SK-N-SH treated with all-trans-retinoic acid at 6 μM for 48 hours (cell line): ENCODE data around the gene MAB21L3.

Experiments
- ARNTL ChIP-seq: fragments of 450-650 bp; formaldehyde crosslinking; IDR thresholded peaks from 2 replicates; pipeline ENCODE4 v1.5.0; 2020; ENCODE audit warnings: low read depth, mild to moderate bottlenecking, moderate library complexity, borderline replicate concordance
- CREB5 ChIP-seq: fragments of 250-450 bp; sonication (Bioruptor Pico); IDR thresholded peaks from 2 replicates; pipeline ENCODE4 v1.5.1; 2020; ENCODE audit warnings: low read depth, mild to moderate bottlenecking, moderate library complexity
- CSDC2 ChIP-seq: fragments of 250-450 bp; sonication (Bioruptor Pico); IDR thresholded peaks from 2 replicates; pipeline ENCODE4 v1.5.0; 2020; ENCODE audit warnings: mild to moderate bottlenecking, moderate library complexity
- PATZ1 ChIP-seq: fragments of 250-450 bp; sonication (Bioruptor Pico); IDR thresholded peaks from 2 replicates; pipeline ENCODE4 v1.8.0; 2020; ENCODE audit warnings: mild to moderate bottlenecking, moderate library complexity, borderline replicate concordance
- PPARA ChIP-seq: fragments of 250-450 bp; sonication (Bioruptor Pico); IDR thresholded peaks from 2 replicates; pipeline ENCODE4 v1.5.0; 2020; ENCODE audit warnings: mild to moderate bottlenecking, borderline replicate concordance
- RARB ChIP-seq: fragments of 250-450 bp; sonication (Bioruptor Pico); IDR thresholded peaks from 2 replicates; pipeline ENCODE4 v1.8.0; 2021; ENCODE audit warnings: mild to moderate bottlenecking, moderate library complexity
- SNAI2 ChIP-seq: fragments of 250-450 bp; sonication (Bioruptor Pico); IDR thresholded peaks from 2 replicates; pipeline ENCODE4 v1.5.0; 2020; ENCODE audit warnings: mild to moderate bottlenecking, moderate library complexity
- TCF4 ChIP-seq: fragments of 250-450 bp; sonication (Bioruptor Pico); IDR thresholded peaks from 2 replicates; pipeline ENCODE4 v1.8.0; 2021; ENCODE audit warnings: mild to moderate bottlenecking, moderate library complexity, borderline replicate concordance
- TOX ChIP-seq: fragments of 250-450 bp; sonication (Bioruptor Pico); IDR thresholded peaks from 2 replicates; pipeline ENCODE4 v1.8.0; 2021; ENCODE audit warnings: mild to moderate bottlenecking, moderate library complexity, borderline replicate concordance
- TSHZ2 ChIP-seq: fragments of 250-450 bp; sonication (Bioruptor Pico); IDR thresholded peaks from 2 replicates; pipeline ENCODE4 v1.5.0; 2020; ENCODE audit warnings: mild to moderate bottlenecking, moderate library complexity
- ZFP30 ChIP-seq: fragments of 450-650 bp; formaldehyde crosslinking; IDR thresholded peaks from 2 replicates; pipeline ENCODE4 v1.5.0; 2022; ENCODE audit warnings: mild to moderate bottlenecking, moderate library complexity
- ZNF70 ChIP-seq: fragments of 450-650 bp; formaldehyde crosslinking; IDR thresholded peaks from 2 replicates; pipeline ENCODE4 v1.5.0; 2020; ENCODE audit warnings: mild to moderate bottlenecking, moderate library complexity
- ZNF8 ChIP-seq: fragments of 450-650 bp; formaldehyde crosslinking; IDR thresholded peaks from 2 replicates; pipeline ENCODE4 v1.5.0; 2020; ENCODE audit warnings: mild to moderate bottlenecking, moderate library complexity

- TF ChIP-seq CREB5 (CRISPR knock-in tag) (no peak), ARNTL (CRISPR knock-in tag) (no peak), SNAI2 (no peak), CSDC2 (CRISPR knock-in tag) (no peak), TOX (CRISPR knock-in tag) (no peak), TCF4 (CRISPR knock-in tag) (no peak), PATZ1 (no peak), PPARA (CRISPR knock-in tag) (no peak), ZFP30 (CRISPR knock-in tag) (no peak), RARB (CRISPR knock-in tag) (no peak), ZNF70 (CRISPR knock-in tag) (no peak), TSHZ2 (CRISPR knock-in tag) (no peak), ZNF8 (CRISPR knock-in tag) (no peak)
Measured at GRCh38 chr1:116127848-116128540, 16.8 kb downstream of the MAB21L3 start.
